IPS-20b (cell line): Measurements from ENCODE around the gene SLC30A3.

Source experiments
- H3K27ac ChIP-seq: one replicate; pipeline ENCODE4 v1.5.1; 2013; ENCODE audit warnings: low read length
- H3K27me3 ChIP-seq: 2 replicates; pipeline ENCODE4 v1.6.1; 2013; ENCODE audit warnings: mild to moderate bottlenecking, low read length, inconsistent platforms; ENCODE audit not compliant: insufficient read depth
- H3K36me3 ChIP-seq: 2 replicates; pipeline ENCODE4 v1.6.1; 2013; ENCODE audit warnings: low read depth, mild to moderate bottlenecking, inconsistent platforms, low read length, moderate library complexity; ENCODE audit not compliant: insufficient read depth
- H3K4me1 ChIP-seq: 2 replicates; pipeline ENCODE4 v1.6.1; 2013; ENCODE audit warnings: mild to moderate bottlenecking, control low read depth, inconsistent platforms, low read length, moderate library complexity; ENCODE audit not compliant: insufficient read depth
- H3K4me3 ChIP-seq: 2 replicates; pipeline ENCODE4 v1.5.1; 2013; ENCODE audit warnings: mild to moderate bottlenecking, low read length, inconsistent platforms
- H3K9ac ChIP-seq: 2 replicates; pipeline ENCODE4 v1.6.1; 2013; ENCODE audit warnings: low read depth, mild to moderate bottlenecking, inconsistent platforms, low read length, moderate library complexity
- H3K9me3 ChIP-seq: 2 replicates; pipeline ENCODE4 v1.6.1; 2013; ENCODE audit warnings: mild to moderate bottlenecking, low read depth, low read length, inconsistent platforms; ENCODE audit not compliant: insufficient read depth

SLC30A3 gene

GRCh38 chr2:27241761-27242613, 20.9 kb downstream of the SLC30A3 start:
- H3K9me3 ChIP-seq, result no peaks in the 10 kb centered on the region
- H3K27me3 ChIP-seq, result no peaks in the 10 kb centered on the region
- H3K27ac ChIP-seq, result no peak overlapping the region
- peaks cover 85% of the 10 kb centered on the region for H3K36me3 ChIP-seq
- no peaks in the 10 kb centered on the region for H3K4me1 ChIP-seq
- no peak overlapping the region for H3K9ac ChIP-seq
- no peak overlapping the region for H3K4me3 ChIP-seq

GRCh38 chr2:27240406-27240805, 22.4 kb downstream of the SLC30A3 start:
- no peak overlapping the region for H3K27ac ChIP-seq
- H3K4me1 ChIP-seq, result no peaks in the 10 kb centered on the region
- H3K9ac ChIP-seq, result no peak overlapping the region
- H3K27me3 ChIP-seq, result no peaks in the 10 kb centered on the region
- H3K36me3 ChIP-seq, result peaks cover 98% of the 10 kb centered on the region
- no peaks in the 10 kb centered on the region for H3K9me3 ChIP-seq
- H3K4me3 ChIP-seq, result no peak overlapping the region

DNA sequence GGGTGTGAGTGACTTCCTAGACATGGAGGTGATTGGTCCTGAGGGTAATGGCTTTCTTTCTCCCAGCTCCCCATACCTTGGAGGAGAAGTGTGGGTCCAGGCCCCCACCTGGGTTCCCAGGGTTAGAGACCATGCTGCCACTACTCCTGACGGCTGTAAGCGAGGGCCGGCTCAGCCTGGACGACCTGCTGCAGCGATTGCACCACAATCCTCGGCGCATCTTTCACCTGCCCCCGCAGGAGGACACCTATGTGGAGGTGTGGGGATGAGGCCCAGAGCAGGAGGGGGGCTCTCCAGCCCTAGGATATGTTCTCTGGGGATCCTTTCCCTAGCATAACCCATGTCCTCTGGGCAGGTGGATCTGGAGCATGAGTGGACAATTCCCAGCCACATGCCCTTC, 23.9 kb downstream of the SLC30A3 start:
- Histone ChIP-seq H3K36me3 (peaks cover 100% of the 10 kb centered on the region), H3K4me3 (no peak overlapping the region), H3K27me3 (no peaks in the 10 kb centered on the region), H3K9ac (no peak overlapping the region), H3K27ac (no peak overlapping the region), H3K9me3 (no peaks in the 10 kb centered on the region), H3K4me1 (no peaks in the 10 kb centered on the region)

DNA sequence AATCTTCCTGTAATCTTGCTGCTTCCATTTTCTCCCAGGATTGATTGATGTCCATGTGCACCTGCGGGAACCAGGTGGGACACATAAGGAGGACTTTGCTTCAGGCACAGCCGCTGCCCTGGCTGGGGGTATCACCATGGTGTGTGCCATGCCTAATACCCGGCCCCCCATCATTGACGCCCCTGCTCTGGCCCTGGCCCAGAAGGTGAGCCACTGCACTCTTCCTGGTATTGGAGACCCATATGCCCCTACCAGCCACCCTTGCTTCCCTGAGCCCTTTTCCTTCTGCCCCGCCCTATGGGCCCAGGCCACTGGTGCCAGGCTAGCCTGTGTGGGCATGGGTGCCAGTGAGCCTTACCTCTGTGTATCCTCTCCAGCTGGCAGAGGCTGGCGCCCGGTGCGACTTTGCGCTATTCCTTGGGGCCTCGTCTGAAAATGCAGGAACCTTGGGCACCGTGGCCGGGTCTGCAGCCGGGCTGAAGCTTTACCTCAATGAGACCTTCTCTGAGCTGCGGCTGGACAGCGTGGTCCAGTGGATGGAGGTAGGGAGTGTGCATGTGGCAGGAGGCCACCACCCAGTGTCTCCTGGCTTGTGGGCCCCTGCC, 25.4 kb downstream of the SLC30A3 start:
- H3K4me1 ChIP-seq, result no peaks in the 10 kb centered on the region
- no peak overlapping the region for H3K27ac ChIP-seq
- no peaks in the 10 kb centered on the region for H3K9me3 ChIP-seq
- H3K36me3 ChIP-seq, result peaks cover 100% of the 10 kb centered on the region
- H3K9ac ChIP-seq, result no peak overlapping the region
- H3K4me3 ChIP-seq, result no peak overlapping the region
- H3K27me3 ChIP-seq, result no peaks in the 10 kb centered on the region

DNA sequence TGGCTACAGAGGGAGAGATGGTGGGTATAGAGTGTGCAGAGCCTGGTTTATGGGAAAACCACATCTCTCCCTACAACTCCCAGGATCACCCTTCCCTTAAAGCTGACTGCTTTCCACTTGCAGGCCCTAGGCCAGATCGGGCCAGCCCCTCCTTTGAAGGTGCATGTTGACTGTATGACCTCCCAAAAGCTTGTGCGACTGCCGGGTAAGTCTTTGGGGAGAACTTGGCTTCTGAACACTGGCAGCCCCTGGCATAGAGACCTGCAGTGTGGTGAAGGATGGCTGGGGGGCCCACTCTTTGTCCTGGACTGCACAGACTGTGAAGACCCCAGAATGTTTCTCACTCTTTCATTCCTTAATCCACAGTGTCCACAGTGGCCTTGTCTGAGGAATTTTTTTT, 26.2 kb downstream of the SLC30A3 start:
- Histone ChIP-seq H3K27ac (no peak overlapping the region), H3K27me3 (no peaks in the 10 kb centered on the region), H3K9ac (no peak overlapping the region), H3K4me1 (no peaks in the 10 kb centered on the region), H3K36me3 (peaks cover 100% of the 10 kb centered on the region), H3K4me3 (no peak overlapping the region), H3K9me3 (no peaks in the 10 kb centered on the region)

DNA sequence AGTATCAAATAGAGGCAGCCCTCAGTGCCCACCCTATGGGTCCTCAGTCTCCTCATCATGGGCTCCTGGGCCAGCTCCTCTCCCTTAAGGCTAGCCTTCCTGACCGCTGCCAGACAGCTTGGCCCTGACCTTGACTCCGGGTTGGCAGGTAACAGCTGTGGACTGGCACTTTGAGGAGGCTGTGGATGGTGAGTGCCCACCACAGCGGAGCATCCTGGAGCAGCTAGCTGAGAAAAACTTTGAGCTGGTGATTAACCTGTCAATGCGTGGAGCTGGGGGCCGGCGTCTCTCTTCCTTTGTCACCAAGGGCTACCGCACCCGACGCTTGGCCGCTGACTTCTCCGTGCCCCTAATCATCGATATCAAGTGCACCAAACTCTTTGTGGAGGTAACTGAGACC, 26.7 kb downstream of the SLC30A3 start:
- H3K4me1 ChIP-seq, result no peaks in the 10 kb centered on the region
- H3K27me3 ChIP-seq, result no peaks in the 10 kb centered on the region
- H3K9me3 ChIP-seq, result no peaks in the 10 kb centered on the region
- no peak overlapping the region for H3K27ac ChIP-seq
- no peak overlapping the region for H3K9ac ChIP-seq
- H3K36me3 ChIP-seq, result peaks cover 100% of the 10 kb centered on the region
- H3K4me3 ChIP-seq, result no peak overlapping the region

DNA sequence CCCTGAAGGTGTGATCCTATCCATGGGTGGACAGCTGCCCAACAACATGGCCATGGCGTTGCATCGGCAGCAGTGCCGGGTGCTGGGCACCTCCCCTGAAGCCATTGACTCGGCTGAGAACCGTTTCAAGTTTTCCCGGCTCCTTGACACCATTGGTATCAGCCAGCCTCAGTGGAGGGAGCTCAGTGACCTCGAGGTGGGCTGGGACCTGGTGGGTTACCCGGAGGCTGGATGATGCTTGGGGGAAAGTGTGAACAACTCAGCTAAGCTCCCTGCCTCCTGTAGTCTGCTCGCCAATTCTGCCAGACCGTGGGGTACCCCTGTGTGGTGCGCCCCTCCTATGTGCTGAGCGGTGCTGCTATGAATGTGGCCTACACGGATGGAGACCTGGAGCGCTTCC, 29.5 kb downstream of the SLC30A3 start:
- Histone ChIP-seq H3K36me3 (peaks cover 98% of the 10 kb centered on the region), H3K27me3 (no peaks in the 10 kb centered on the region), H3K9ac (no peak overlapping the region), H3K27ac (no peak overlapping the region), H3K9me3 (no peaks in the 10 kb centered on the region), H3K4me1 (no peaks in the 10 kb centered on the region), H3K4me3 (no peak overlapping the region)

- Histone ChIP-seq H3K4me1 (no peaks in the 10 kb centered on the region), H3K27ac (no peak overlapping the region), H3K4me3 (no peak overlapping the region), H3K9ac (no peak overlapping the region), H3K9me3 (no peaks in the 10 kb centered on the region), H3K27me3 (no peaks in the 10 kb centered on the region), H3K36me3 (peaks cover 98% of the 10 kb centered on the region)
These were observed 30.9 kb downstream of the SLC30A3 start for GRCh38 chr2:27231921-27232320.

DNA sequence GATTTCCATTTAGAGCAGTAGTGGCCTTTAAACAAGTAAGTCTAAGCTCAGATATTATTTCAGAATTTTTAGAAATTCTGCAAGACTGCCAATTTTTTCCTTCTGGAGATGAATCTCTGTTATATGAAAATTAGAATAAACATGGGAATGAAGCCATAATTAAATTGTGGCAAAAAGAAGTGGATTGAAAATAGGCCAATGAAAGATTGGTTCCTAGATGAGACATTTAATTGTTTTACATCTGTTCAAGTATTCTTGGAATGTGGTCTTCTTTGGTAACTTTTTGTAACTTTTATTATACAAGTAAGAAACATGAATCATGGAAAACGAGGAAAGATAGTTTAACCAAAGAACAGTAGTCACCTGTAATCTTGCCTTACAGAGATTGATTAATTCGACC, 35.3 kb downstream of the SLC30A3 start:
- H3K9ac ChIP-seq, result no peak overlapping the region

DNA sequence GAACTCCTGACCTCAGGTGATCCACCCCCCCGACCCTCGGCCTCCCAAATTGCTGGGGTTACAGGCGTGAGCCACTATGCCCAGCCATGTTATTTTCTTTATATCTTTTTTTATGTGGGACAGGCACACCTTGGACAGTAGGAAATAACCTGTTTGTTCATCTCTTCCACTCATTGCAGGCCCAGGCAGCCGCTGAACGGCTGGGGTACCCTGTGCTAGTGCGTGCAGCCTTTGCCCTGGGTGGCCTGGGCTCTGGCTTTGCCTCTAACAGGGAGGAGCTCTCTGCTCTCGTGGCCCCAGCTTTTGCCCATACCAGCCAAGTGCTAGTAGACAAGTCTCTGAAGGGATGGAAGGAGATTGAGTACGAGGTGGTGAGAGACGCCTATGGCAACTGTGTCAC, 37.3 kb downstream of the SLC30A3 start:
- Histone ChIP-seq H3K9ac (no peak overlapping the region), H3K36me3 (peaks cover 98% of the 10 kb centered on the region)

More for the DNA sequence above, 35.3 kb downstream of the SLC30A3 start:
- Histone ChIP-seq H3K4me3 (no peak overlapping the region), H3K9me3 (no peaks in the 10 kb centered on the region), H3K36me3 (peaks cover 98% of the 10 kb centered on the region), H3K4me1 (no peaks in the 10 kb centered on the region), H3K27ac (no peak overlapping the region), H3K27me3 (no peaks in the 10 kb centered on the region)

DNA sequence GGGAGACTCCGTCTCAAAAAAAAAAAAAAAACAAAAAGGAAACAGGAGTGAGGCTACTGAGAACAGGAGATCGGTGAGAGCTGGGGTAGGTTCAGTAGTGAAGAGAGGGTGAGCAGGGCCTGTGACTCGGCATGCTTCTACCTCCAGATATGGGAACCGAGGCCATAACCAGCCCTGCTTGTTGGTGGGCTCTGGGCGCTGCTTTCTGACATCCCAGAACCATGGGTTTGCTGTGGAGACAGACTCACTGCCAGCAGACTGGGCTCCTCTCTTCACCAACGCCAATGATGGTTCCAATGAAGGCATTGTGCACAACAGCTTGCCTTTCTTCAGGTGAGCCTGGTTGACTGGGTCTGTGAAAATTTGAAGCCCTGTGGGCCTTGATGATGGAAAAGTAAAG, 39.4 kb downstream of the SLC30A3 start:
- H3K36me3 ChIP-seq, result peaks cover 98% of the 10 kb centered on the region

More for the DNA sequence above, 37.3 kb downstream of the SLC30A3 start:
- no peaks in the 10 kb centered on the region for H3K4me1 ChIP-seq
- no peaks in the 10 kb centered on the region for H3K9me3 ChIP-seq
- no peak overlapping the region for H3K27ac ChIP-seq
- H3K27me3 ChIP-seq, result no peaks in the 10 kb centered on the region
- no peak overlapping the region for H3K4me3 ChIP-seq

DNA sequence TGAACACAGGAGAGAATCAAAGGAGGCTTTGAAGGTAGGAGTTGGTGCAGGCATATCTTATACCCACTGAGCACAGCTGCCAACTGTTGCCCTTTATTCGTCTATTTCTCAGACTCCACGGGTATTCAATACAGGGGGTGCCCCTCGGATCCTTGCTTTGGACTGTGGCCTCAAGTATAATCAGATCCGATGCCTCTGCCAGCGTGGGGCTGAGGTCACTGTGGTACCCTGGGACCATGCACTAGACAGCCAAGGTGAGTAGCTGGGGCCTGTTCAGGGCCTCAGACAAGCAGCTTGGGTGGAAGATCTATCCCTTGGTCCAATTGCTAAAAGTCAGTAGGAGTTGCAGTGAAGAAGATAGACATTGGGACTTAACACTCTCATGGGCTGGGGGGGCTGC, 40.4 kb downstream of the SLC30A3 start:
- no peak overlapping the region for H3K9ac ChIP-seq
- no peaks in the 10 kb centered on the region for H3K27me3 ChIP-seq
- H3K4me1 ChIP-seq, result no peaks in the 10 kb centered on the region
- no peak overlapping the region for H3K27ac ChIP-seq
- no peaks in the 10 kb centered on the region for H3K9me3 ChIP-seq
- no peak overlapping the region for H3K4me3 ChIP-seq
- H3K36me3 ChIP-seq, result peaks cover 94% of the 10 kb centered on the region

More for the DNA sequence above, 39.4 kb downstream of the SLC30A3 start:
- Histone ChIP-seq H3K27me3 (no peaks in the 10 kb centered on the region), H3K27ac (no peak overlapping the region), H3K9me3 (no peaks in the 10 kb centered on the region), H3K4me3 (no peak overlapping the region), H3K9ac (no peak overlapping the region), H3K4me1 (no peaks in the 10 kb centered on the region)
